ENCODE results near the gene RNF141.

The RNF141 gene

GRCh38 chr11:10519630-10520029 is 21.4 kb downstream of the RNF141 start:
- DNase-seq = no peak

GRCh38 chr11:10518891-10519290 is 22.1 kb downstream of the RNF141 start:
- DNase-seq = no peak

DNA sequence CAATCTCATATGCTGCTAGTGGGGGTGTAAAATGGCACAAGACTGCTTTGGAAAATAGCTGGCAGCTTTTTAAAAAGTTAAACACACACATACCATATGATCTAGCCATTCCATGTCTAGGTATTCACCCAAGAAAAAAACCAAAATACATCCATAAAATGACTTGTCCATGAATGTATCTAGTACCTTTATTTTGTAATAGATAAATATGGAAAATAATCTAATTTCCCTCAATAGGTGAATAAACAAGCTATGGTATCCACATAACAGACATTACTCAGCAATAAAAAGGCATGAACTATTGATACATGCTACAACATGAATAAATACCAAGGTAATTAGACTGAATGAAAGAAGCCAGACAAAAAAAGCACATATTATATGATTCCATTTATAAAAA is 22.9 kb downstream of the RNF141 start:
- DNase-seq = no peak

- no peak for DNase-seq
Measured at GRCh38 chr11:10515418-10515817, 25.6 kb downstream of the RNF141 start.

- DNase-seq = no peak
Measured at GRCh38 chr11:10514709-10515108, 26.3 kb downstream of the RNF141 start.

- no peak for DNase-seq
Measured at GRCh38 chr11:10514202-10514601, 26.8 kb downstream of the RNF141 start.

GRCh38 chr11:10511181-10511621 is 29.8 kb downstream of the RNF141 start:
- no peak for DNase-seq

GRCh38 chr11:10506008-10506370 is 35.0 kb downstream of the RNF141 start:
- no peak for DNase-seq

DNA sequence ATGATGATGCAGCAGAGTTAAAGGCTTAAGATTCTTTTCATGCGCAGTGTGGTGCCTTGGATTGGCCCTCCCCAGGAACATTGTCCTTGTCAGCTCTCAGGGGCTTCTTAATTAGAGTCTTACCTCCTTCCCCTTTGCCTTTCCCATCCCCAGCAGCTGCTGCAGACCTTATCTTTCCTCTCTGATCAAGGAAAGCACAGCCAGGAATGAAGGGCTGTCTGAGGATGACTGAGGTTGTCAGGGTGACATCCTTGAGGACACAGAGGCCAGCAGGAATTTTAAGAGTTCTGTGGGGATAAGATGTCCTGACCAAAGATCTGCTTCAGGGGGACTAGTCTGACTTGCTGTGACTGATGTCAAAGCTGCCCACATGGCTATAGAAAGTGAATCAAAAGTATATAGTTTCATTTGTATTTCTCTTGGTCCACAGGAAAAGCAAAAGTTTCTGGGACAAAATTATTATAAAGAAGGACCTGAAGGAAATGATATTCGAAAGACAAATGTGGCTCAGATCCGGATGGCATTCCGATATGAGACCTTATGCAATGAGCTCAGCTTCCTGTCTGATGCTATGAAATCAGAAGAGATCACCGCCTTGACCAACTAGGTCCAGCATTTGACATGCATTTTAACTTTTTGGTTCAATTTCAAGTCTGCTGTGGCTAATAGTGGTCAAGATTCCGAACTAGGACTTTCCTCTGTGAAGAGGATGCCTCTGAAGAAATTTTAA is 35.5 kb downstream of the RNF141 start:
- DNase-seq = no peak

- no peak for DNase-seq
Measured at GRCh38 chr11:10504490-10504889, 36.5 kb downstream of the RNF141 start.

DNA sequence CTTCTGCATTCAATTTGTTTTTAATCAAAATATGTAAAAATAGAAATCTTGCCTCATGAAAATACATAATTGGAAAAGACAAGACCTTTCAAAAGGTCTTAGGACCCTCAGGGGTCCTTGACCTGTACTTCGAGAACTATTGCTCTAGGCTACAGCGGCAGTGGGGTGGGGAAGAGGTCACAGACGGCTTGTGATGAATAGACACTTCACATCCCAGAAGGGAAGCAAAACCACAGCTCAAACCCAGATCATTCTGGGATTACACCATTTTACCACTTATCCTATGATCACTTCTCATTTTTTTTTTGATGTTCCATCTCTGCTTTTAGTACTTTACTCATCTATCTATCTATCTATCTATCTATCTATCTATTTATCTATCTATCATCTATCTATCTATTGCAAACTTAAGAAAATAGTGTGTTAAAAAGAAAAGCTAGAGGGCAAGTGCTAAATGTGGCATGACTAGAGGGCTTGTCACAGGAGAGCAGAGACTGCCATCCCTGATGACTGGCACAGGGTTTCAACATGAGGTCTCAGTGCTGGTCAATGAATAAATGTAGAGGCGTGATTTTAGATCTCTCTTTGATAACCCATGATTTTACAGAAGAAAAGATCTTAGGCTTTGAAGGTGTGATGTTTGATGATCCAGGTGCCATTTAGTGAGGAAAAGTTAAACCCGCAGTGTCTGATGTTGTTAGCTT is 37.1 kb downstream of the RNF141 start:
- no peak for DNase-seq

DNA sequence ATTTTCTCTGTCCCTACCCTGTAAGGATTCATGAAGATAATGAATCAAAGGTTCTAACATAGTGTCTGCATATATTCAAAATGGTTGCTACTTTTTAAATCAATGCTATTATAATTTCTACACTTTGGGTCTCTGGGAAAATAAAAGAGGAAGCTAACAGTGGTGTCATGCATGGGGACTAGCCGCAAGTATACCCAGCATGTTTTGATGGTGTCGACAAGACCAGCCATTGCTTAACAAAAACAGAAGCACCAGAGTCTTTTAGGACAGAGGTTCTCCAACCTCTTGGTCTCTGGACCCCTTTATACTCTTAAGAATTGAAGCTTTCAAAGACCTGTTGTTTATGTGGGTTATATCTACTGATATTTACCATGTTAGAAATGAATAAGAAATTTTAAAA is 37.8 kb downstream of the RNF141 start:
- no peak for DNase-seq

DNA sequence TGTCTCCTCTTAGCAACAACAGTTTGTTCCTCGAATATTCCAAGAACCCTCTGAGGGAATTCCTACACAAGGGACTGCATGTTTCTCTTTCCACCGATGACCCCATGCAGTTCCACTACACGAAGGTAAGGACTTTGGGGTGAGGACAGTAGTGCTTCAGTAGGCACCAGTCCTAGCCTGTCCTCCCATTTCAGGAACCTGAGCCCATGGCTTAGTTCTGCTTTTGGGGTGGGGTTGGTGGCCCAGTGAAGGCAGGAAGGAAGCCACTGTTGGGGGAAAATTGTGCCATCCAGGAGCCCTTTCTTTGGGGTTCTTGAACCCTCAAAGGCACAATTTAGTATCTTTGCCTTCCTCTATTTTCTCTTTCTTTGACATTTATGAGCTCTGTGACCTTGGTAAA is 38.2 kb downstream of the RNF141 start:
- DNase-seq = no peak

GRCh38 chr11:10502065-10502680 is 38.8 kb downstream of the RNF141 start:
- DNase-seq = no peak

DNA sequence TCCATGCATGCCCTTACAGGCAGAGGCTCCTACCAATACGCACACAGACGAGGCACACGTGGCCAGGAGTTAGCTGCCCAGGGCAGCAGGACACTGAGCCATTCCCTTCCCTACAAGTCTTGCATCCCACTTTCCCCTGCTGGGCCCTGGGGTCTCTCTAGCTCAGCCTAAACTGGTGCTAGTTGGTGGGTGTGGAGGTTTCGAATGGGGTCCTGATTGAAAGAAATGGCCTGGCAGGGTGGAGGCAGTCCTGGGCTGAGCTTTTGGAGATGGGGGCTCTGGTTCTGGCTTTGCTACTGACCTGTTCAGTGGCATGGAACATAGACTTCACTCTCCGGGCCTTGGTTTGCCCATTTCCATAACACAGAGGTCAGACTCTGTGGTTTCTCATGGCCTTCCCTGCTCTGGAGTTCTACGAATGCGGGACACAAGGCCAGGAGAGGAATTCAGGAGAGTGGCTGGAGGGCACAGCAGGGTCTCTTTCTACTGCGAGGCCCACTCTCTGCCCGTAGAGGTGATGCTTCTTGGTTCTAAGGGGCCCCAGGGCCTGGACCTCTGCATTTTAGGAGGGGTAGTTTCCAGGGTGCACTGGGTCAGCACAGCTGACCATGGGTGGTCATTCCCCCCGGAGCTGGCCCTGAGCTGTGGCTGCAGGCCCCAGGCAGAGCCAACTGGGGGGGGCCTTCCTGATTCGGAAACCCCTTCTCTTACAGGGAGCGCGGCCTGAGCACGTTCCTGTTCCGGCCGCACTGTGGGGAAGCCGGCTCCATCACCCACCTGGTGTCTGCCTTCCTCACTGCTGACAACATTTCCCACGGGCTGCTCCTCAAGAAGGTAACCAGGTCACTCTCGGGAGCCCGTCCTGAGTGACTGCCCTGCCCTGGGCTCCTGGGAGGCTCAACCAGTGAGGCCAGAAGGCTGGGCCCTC is 40.0 kb downstream of the RNF141 start:
- no peak for DNase-seq

- no peak for DNase-seq
Measured at GRCh38 chr11:10499874-10500601, 40.9 kb downstream of the RNF141 start.

DNA sequence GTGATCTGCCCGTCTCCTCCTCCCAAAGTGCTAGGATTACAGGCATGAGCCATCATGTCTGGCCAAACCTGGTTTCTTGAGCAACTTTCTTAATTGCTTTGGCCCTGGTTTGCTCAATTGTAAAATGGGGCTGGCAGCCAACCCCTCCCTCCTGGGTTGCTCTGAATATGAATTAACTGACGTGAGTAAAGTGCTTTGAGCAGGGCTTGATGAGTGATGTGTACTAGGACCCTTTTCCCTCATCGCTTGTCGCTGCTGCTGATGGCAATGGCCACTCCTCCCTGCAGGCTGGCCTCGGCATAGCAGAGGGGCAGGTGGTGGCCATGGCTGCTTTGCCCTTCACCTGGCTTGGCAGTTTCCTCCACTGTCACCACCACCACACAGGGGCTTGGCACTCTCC is 41.5 kb downstream of the RNF141 start:
- no peak for DNase-seq

- no peak for DNase-seq
Measured at GRCh38 chr11:10498426-10499250, 42.3 kb downstream of the RNF141 start.

DNA sequence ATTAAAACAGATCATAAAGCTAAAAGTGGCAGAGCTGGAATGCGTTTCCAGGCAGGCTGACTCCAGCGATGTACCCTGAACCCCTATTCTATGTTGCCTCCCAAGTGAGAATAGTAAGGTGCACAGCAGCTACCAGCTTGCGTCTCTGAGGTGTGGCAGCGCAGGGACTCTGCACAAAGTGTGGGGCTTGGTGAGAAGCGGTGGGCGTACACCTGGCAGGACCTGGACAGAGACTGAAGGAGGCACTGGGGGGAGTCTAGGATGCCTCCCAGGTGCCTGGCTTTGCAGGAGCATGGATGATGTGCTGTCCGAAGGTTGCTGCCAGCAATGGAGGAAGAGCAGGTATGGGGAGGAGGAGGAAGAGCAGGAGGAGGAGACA is 43.0 kb downstream of the RNF141 start:
- DNase-seq = no peak

- DNase-seq = no peak
Measured at GRCh38 chr11:10497371-10498021, 43.5 kb downstream of the RNF141 start.
